Fibroblast of skin of back (primary cell): Measurements from ENCODE around the gene ARHGAP11A. TPM values are rescaled to one million over a fixed set of nuclear protein-coding genes. Genes with fewer than 3 reads are reported as not detected.
"Not testable (repeated sequence)": the region's sequence is repeated elsewhere in the genome, so short reads cannot be mapped to it uniquely, and the experiment has no call there.

Experiments used
- DNase-seq: peaks from one replicate; pipeline ENCODE4 v3.0.0-alpha.2; 2013
- polyA plus RNA-seq, 2 experiments: library from polyadenylated mRNA; unstranded; fragments of 120-200 nt; gene quantifications; one replicate each; pipeline ENCODE4 v1.2.1, GENCODE V29; 2013; ENCODE audit not compliant: insufficient read length in 2 of 2

ARHGAP11A gene
- 92.3 TPM for polyA plus RNA-seq (2013, experiment 1 of 2; ENCODE audit: insufficient read length)
- 12.5 TPM for polyA plus RNA-seq (2013, experiment 2 of 2; ENCODE audit: insufficient read length)

GRCh38 chr15:32615051-32615870 is at the start of gene ARHGAP11A:
TSS of gene ARHGAP11A (plus strand) at chr15:32615504. CDS start at chr15:32616212, 708 bp downstream.
- DNase-seq = peak; percentile 91

- not testable (repeated sequence) for DNase-seq
Observed at GRCh38 chr15:32568988-32569387, 46.3 kb upstream of the ARHGAP11A start.

- DNase-seq = not testable (repeated sequence)
Observed at GRCh38 chr15:32578482-32578881, 36.8 kb upstream of the ARHGAP11A start.

GRCh38 chr15:32585844-32586243 is 29.5 kb upstream of the ARHGAP11A start:
- not testable (repeated sequence) for DNase-seq

- not testable (repeated sequence) for DNase-seq
Observed at GRCh38 chr15:32593151-32593550, 22.2 kb upstream of the ARHGAP11A start, which contains the start of gene GOLGA8N. TSS of gene GOLGA8N (plus strand) at chr15:32593456.

- DNase-seq = not testable (repeated sequence)
Observed at GRCh38 chr15:32609518-32609917, 5.8 kb upstream of the ARHGAP11A start.

- DNase-seq = peak; percentile 44
Observed at GRCh38 chr15:32610719-32611118, 4.6 kb upstream of the ARHGAP11A start.

- DNase-seq = not testable (repeated sequence)
Observed at GRCh38 chr15:32614712-32615050, 623 bp upstream of the ARHGAP11A start.

GRCh38 chr15:32615871-32616426 is 645 bp downstream of the ARHGAP11A start:
- DNase-seq = not testable (repeated sequence)

- no peak for DNase-seq
Observed at GRCh38 chr15:32636410-32636809, 21.1 kb downstream of the ARHGAP11A start.

- DNase-seq = no peak
Observed at GRCh38 chr15:32636908-32637567, 21.7 kb downstream of the ARHGAP11A start.

- DNase-seq = no peak
Observed at GRCh38 chr15:32637704-32638103, 22.4 kb downstream of the ARHGAP11A start.

GRCh38 chr15:32641517-32642059 is 26.3 kb downstream of the ARHGAP11A start, which contains the start of gene SCG5:
TSS of gene SCG5 (plus strand) at chr15:32641710. CDS start at chr15:32643593, 1,883 bp downstream.
- no peak for DNase-seq

- no peak for DNase-seq
Observed at GRCh38 chr15:32642667-32643435, 27.5 kb downstream of the ARHGAP11A start.

GRCh38 chr15:32643907-32644445 is 28.7 kb downstream of the ARHGAP11A start:
- peak; percentile 53 for DNase-seq

- DNase-seq = no peak
Observed at GRCh38 chr15:32646291-32646690, 31.0 kb downstream of the ARHGAP11A start.

- DNase-seq = peak; percentile 53
Observed at GRCh38 chr15:32649342-32649741, 34.0 kb downstream of the ARHGAP11A start.

GRCh38 chr15:32651229-32651837 is 36.0 kb downstream of the ARHGAP11A start:
- peak; percentile 80 for DNase-seq

GRCh38 chr15:32652178-32652577 is 36.9 kb downstream of the ARHGAP11A start:
- DNase-seq = no peak

GRCh38 chr15:32656091-32656490 is 40.8 kb downstream of the ARHGAP11A start:
- no peak for DNase-seq

- no peak for DNase-seq
Observed at GRCh38 chr15:32656496-32656895, 41.2 kb downstream of the ARHGAP11A start.
